GM18498 (cell line): ENCODE measurements around the gene KDM4C.
"Not testable (repeated sequence)": the region's sequence is repeated elsewhere in the genome, so short reads cannot be mapped to it uniquely, and the experiment has no call there.

ENCODE experiments used
- ATAC-seq: cut with Tn5 transposase; IDR thresholded peaks from one replicate; pipeline ENCODE4 v1.9.1; 2021; ENCODE audit warnings: mild to moderate bottlenecking, moderate library complexity; ENCODE audit not compliant: unreplicated experiment

Gene KDM4C

DNA sequence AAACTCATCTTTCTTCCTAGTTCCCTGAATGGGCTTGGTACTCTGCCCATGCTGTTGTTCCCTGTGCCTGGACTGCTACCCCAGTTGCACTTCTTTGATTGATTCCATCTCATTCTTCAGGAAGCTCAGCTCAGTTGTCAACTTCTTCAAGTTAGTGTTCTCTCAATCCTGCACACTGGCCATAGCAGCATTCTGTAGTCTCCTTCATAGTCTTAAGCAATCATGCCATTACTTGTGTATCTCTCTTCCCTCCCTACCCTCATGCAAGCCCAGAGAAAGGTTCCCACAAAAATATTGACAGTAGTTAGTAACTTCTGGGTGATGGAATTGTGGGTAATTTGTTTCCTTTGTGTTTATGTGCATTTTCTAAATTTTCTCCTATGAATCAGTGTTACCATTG is 5.5 kb downstream of the KDM4C start:
- ATAC-seq, result no peak

GRCh38 chr9:6764011-6764410 is 6.2 kb downstream of the KDM4C start:
- ATAC-seq, result no peak

DNA sequence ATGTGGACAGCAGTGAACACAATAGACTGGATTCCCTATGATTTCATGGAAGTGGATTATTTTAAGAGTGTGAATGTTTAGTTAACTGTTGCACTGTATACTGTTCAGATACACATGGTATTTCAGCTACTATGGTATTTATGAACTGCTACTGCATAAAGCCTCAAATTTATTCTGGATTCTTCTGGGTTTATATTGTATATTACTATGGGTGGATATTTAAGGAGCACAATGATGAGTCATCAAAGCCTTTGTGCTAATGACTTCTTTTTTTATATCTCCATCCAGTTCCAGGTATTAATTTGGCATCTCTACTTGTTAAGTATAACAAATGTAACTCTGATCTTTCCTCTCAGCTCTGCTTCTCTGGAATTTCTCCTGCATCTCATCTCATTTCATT is 6.8 kb downstream of the KDM4C start:
- no peak for ATAC-seq

DNA sequence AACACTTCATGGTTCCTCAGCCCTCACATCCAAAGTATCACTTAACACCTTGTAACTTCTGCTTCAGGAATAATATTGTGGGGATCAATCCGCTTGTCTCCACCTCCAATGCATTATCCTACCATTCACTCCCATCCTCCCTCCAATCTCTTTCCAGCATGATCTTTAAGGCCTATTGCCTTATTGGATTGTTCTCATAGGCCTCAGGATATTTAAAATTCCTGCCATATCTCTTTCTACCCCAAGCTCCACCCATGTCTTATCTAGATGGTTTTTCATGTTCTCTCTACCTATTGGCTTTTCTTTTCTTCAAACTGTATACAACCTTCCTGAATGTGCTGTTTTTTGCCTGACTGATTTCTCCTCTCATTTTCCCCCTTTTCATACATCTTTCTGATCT is 7.2 kb downstream of the KDM4C start:
- no peak for ATAC-seq

DNA sequence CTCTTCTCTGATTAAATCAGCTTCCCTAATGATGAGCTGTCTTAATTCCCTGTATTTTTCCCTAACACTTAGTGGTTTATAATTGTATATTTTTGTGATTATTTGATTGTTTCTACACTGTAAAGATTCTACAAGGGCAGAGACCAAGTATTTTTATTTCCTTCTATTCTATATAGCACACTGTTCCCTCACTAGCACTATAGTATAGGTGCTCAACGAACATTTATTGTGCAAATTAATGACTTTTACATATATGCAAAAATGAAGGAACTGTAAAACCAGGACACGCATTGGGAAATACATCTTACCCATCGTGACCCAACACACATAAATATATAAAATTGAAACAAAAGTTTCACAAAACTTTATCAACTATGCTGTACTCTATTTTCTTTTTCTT is 7.6 kb downstream of the KDM4C start:
- ATAC-seq, result no peak

DNA sequence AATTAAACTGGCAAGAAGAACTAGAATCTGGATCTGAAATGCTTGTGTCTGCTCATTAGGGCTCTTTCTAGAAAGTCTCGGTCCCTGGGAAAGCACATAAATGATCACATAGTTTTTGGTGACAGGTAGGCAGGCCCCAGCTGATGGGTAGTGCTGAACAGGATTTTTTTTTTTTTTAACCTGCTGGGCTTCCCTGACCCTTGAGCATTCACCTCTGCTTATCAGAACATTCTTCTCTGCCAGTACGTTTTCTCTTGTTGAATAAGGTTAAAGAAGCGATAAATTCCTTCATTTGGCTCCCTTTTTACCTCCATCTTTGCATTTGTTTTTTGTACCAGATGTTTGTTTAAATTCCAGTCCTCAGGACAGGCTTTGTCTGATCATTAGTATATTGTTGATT is 8.8 kb downstream of the KDM4C start:
- no peak for ATAC-seq

- ATAC-seq, result not testable (repeated sequence)
These were observed 10.8 kb downstream of the KDM4C start for GRCh38 chr9:6768587-6768986.

- ATAC-seq, result no peak
These were observed 13.9 kb downstream of the KDM4C start for GRCh38 chr9:6771722-6772121.

GRCh38 chr9:6777213-6777902 is 19.6 kb downstream of the KDM4C start:
- ATAC-seq, result peak; percentile 47

GRCh38 chr9:6779417-6780241 is 21.9 kb downstream of the KDM4C start:
- ATAC-seq, result peak; percentile 49

- ATAC-seq, result no peak
These were observed 22.9 kb downstream of the KDM4C start for GRCh38 chr9:6780690-6781089.

DNA sequence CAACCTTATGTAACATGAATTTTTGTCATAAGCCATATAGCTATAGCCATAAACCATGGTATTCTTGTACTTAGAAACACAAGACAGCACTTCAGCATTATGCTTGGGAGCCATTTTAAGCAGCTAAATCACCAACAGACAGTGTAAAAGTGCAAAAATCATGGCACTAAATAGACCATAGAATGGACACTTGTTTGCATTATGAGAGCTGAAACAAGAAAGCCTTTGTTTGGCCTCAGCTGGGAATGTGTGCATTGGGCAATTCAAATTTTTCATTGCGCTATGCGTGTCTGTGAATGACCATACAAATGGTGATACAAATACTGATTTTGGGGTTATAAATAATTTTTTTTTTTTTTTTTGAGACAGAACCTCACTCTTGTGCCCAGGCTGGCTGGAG is 23.7 kb downstream of the KDM4C start:
- no peak for ATAC-seq

DNA sequence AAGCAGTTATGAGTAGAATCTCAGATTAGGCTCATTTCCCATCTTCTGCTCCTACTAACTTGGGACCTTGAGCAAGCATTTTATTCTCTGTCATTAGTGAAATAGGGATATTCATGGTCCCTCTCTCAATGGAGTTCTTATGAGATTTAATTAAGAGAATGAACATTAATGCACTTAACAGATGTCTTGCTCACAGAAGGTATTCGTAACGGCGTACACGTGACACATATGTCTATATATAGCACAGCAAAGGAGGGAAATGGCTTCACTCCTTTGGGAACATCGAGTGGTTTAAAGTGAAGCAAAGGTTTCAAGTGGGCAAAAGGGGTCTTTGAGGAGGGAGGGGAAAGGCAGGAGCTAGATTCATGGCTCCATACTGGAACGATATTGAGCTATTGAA is 24.6 kb downstream of the KDM4C start:
- no peak for ATAC-seq

DNA sequence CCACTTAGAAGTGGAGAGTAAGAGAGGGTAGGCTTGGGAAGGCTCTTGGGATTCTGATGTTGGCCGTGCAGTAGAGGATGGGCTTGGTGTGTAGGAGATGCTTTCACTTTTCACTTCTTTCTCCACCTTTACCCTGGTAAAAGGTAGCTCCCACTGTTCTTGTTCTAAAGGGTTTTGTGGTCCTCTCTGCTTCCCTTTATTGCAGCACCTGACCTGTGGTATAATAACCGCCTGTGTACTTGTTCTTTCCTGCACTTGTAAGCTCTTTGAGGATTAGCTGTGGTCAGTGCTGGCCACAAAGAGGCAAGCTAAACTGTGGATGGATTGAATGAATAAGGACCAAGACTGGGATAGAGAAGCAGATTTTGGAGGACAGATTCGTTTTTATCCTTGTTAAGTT is 25.2 kb downstream of the KDM4C start:
- ATAC-seq, result no peak

GRCh38 chr9:6783753-6784152 is 26.0 kb downstream of the KDM4C start:
- no peak for ATAC-seq

DNA sequence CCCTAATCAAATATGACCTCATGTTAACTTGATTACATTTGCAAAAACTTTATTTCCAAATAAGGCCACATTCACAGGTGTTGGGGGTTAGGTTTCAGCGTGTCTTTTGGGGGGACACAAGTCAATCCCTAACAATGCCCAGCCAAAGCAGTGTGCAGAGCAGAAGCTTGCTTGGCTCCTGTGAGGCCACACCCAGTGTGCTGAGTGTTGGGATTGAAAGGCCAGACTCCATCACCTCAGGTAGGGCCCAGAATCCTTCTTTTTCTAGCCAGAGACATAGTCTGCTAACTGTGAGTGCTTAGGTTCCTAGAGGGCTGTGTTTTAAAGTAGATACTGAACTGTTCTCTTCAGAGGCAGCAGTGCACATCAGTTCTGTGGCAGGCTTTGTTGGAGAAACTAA is 27.9 kb downstream of the KDM4C start:
- ATAC-seq, result no peak

GRCh38 chr9:6787793-6788161 is 30.0 kb downstream of the KDM4C start:
- ATAC-seq, result no peak

GRCh38 chr9:6788162-6789016 is 30.6 kb downstream of the KDM4C start:
- ATAC-seq, result no peak

GRCh38 chr9:6789017-6789338 is 31.2 kb downstream of the KDM4C start:
- not testable (repeated sequence) for ATAC-seq

- ATAC-seq, result no peak
These were observed 33.1 kb downstream of the KDM4C start for GRCh38 chr9:6790866-6791265.

DNA sequence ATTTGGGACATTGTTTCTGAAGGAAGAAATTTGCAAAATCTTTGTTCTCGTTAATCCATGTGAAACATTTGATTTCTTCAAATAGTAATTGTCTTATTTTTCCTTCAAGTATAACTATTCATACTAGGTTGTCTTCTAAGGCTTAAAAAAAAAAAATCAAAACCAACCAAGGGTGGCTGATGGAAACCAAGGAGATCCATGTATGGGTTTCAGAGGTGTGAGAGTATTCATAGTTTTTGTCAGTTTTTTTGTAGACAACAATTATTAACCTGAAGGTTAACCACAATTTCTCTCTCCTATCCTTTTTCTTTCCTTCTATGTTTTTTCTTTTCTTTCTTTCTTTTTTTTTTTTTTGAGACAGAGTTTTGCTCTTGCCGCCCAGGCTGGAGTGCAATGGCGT is 35.4 kb downstream of the KDM4C start:
- ATAC-seq, result no peak

- no peak for ATAC-seq
These were observed 37.2 kb downstream of the KDM4C start for GRCh38 chr9:6794936-6795335.
